ENCODE data around the gene MAP3K6. TPM values are rescaled to one million over a fixed set of nuclear protein-coding genes. Genes with fewer than 3 reads are reported as not detected.

Gene MAP3K6
- polyA plus RNA-seq, 1 donor, result 7.1 TPM

GRCh38 chr1:27306892-27307761 is 59.6 kb downstream of the MAP3K6 start:
- peak; percentile 55 for DNase-seq

GRCh38 chr1:27306071-27306470 is 60.7 kb downstream of the MAP3K6 start:
- DNase-seq, result no peak

Other genes with a start within 250 kb of the MAP3K6 start
- 28.2 TPM for gene SLC9A1, start 211.8 kb downstream of the MAP3K6 start, polyA plus RNA-seq (ENCODE audit: insufficient read length)
- 43.8 TPM for gene WDTC1, start 132.3 kb downstream of the MAP3K6 start, polyA plus RNA-seq (ENCODE audit: insufficient read length)
- gene TMEM222, start 44.8 kb downstream of the MAP3K6 start, polyA plus RNA-seq (ENCODE audit: insufficient read length), result 38.7 TPM
- 7.6 TPM for gene SYTL1, start 24.9 kb downstream of the MAP3K6 start, polyA plus RNA-seq (ENCODE audit: insufficient read length)
- gene FCN3, start 7.9 kb upstream of the MAP3K6 start, polyA plus RNA-seq (ENCODE audit: insufficient read length), result 1.1 TPM
- 0.13 TPM for gene CD164L2, start 16.4 kb upstream of the MAP3K6 start, polyA plus RNA-seq (ENCODE audit: insufficient read length)
- gene GPR3, start 25.7 kb upstream of the MAP3K6 start, polyA plus RNA-seq (ENCODE audit: insufficient read length), result 1.0 TPM
- 150 TPM for gene WASF2, start 123.2 kb upstream of the MAP3K6 start, polyA plus RNA-seq (ENCODE audit: insufficient read length)
- 43.2 TPM for gene AHDC1, start 237.2 kb upstream of the MAP3K6 start, polyA plus RNA-seq (ENCODE audit: insufficient read length)

All from left kidney (tissue), 2 donors.